GM21619 (cell line): ENCODE measurements around the gene MOB2.

Experiments used
- ATAC-seq: cut with Tn5 transposase; IDR thresholded peaks from one replicate; pipeline ENCODE4 v1.9.1; 2021; ENCODE audit not compliant: unreplicated experiment

The MOB2 gene

GRCh38 chr11:1504581-1505290 lies 18.2 kb upstream of the MOB2 start:
- ATAC-seq: no peak

GRCh38 chr11:1504138-1504537 lies 17.6 kb upstream of the MOB2 start:
- ATAC-seq: no peak

- ATAC-seq: no peak
These were observed 17.1 kb upstream of the MOB2 start for GRCh38 chr11:1503708-1504104.

- ATAC-seq: no peak
These were observed 16.6 kb upstream of the MOB2 start for GRCh38 chr11:1502954-1503707.

- no peak for ATAC-seq
These were observed 15.8 kb upstream of the MOB2 start for GRCh38 chr11:1502168-1502953.

- ATAC-seq: no peak
These were observed 15.0 kb upstream of the MOB2 start for GRCh38 chr11:1501421-1502167.

GRCh38 chr11:1500466-1501420 lies 14.2 kb upstream of the MOB2 start:
- no peak for ATAC-seq

GRCh38 chr11:1499899-1500298 lies 13.3 kb upstream of the MOB2 start:
- ATAC-seq: no peak

- ATAC-seq: no peak
These were observed 12.8 kb upstream of the MOB2 start for GRCh38 chr11:1499261-1499890.

- no peak for ATAC-seq
These were observed 11.7 kb upstream of the MOB2 start for GRCh38 chr11:1498262-1498661.

GRCh38 chr11:1497600-1497999 lies 11.0 kb upstream of the MOB2 start:
- ATAC-seq: no peak

- no peak for ATAC-seq
These were observed 10.1 kb upstream of the MOB2 start for GRCh38 chr11:1496761-1497095.

- no peak for ATAC-seq
These were observed 9.6 kb upstream of the MOB2 start for GRCh38 chr11:1496091-1496760.

- no peak for ATAC-seq
These were observed 8.1 kb upstream of the MOB2 start for GRCh38 chr11:1494650-1495049.

GRCh38 chr11:1493650-1494244 lies 7.2 kb upstream of the MOB2 start:
- no peak for ATAC-seq

- ATAC-seq: no peak
These were observed 4.8 kb upstream of the MOB2 start for GRCh38 chr11:1491379-1491778.

- no peak for ATAC-seq
These were observed 4.1 kb upstream of the MOB2 start for GRCh38 chr11:1490651-1491050.

- no peak for ATAC-seq
These were observed 2.1 kb upstream of the MOB2 start for GRCh38 chr11:1488575-1489180.
